CD14-positive monocyte (primary cell): ENCODE data around the gene CDK16. TPM values are rescaled to one million over a fixed set of nuclear protein-coding genes. Genes with fewer than 3 reads are reported as not detected.

Experiments
- DNase-seq, 3 donors: peaks; one replicate each; pipeline ENCODE4 v3.0.0-alpha.2; 2011 to 2022
- H2AFZ ChIP-seq: 2 replicates; pipeline ENCODE4 v1.6.0; 2012; ENCODE audit warnings: mild to moderate bottlenecking, low read depth, low read length, inconsistent platforms; ENCODE audit not compliant: insufficient read depth, poor library complexity, severe bottlenecking
- H3K27ac ChIP-seq, 2 donors: 1 replicate in 1 of 2; 2 replicates in 1 of 2; pipeline ENCODE4 v1.5.1; 2012 to 2013; ENCODE audit warnings: low read length in 2 of 2, control low read depth in 1 of 2, inconsistent platforms in 1 of 2, low read depth in 1 of 2, mild to moderate bottlenecking in 1 of 2
- H3K27me3 ChIP-seq, 2 donors: one replicate each; pipeline versions ENCODE4 v1.6.0 to v1.6.1; 2011 to 2013; ENCODE audit warnings: low read length in 2 of 2; ENCODE audit not compliant: control insufficient read depth in 2 of 2, insufficient read depth in 2 of 2
- H3K36me3 ChIP-seq, 2 donors: replicated peaks in 1 of 2; 1 replicate in 1 of 2; 2 replicates in 1 of 2; pipeline versions ENCODE4 v1.5.1 to v1.6.1; 2012 to 2013; ENCODE audit warnings: low read length in 2 of 2, control low read depth in 1 of 2, inconsistent platforms in 1 of 2, mild to moderate bottlenecking in 1 of 2; ENCODE audit not compliant: insufficient read depth in 2 of 2, control insufficient read depth in 1 of 2
- H3K4me1 ChIP-seq, 2 donors: 1 replicate in 1 of 2; 2 replicates in 1 of 2; pipeline versions ENCODE4 v1.5.1 to v1.6.1; 2012 to 2013; ENCODE audit warnings: low read length in 2 of 2, control low read depth in 1 of 2, inconsistent platforms in 1 of 2, mild to moderate bottlenecking in 1 of 2, moderate library complexity in 1 of 2; ENCODE audit not compliant: insufficient read depth in 2 of 2, control insufficient read depth in 1 of 2
- H3K4me2 ChIP-seq: replicated peaks from 2 replicates; pipeline ENCODE3; 2012; ENCODE audit warnings: low read length, moderate library complexity, mild to moderate bottlenecking; ENCODE audit not compliant: poor library complexity, severe bottlenecking; ENCODE audit errors: extremely low read depth
- H3K4me3 ChIP-seq, 3 experiments: fragments of 200-600 bp in 1 of 3; sonication (generic) in 1 of 3; replicated peaks in 1 of 3; 1 replicate in 2 of 3; 2 replicates in 1 of 3; pipeline ENCODE4 v1.5.1; 2011 to 2013; ENCODE audit warnings: low read length in 3 of 3, mild to moderate bottlenecking in 3 of 3, control low read depth in 2 of 3, low read depth in 2 of 3, inconsistent platforms in 1 of 3, moderate library complexity in 1 of 3
- H3K79me2 ChIP-seq: 2 replicates; pipeline ENCODE4 v1.6.0; 2012; ENCODE audit warnings: mild to moderate bottlenecking, control low read depth, inconsistent platforms, low read length, moderate library complexity; ENCODE audit not compliant: insufficient read depth
- H3K9ac ChIP-seq: 2 replicates; pipeline ENCODE4 v1.6.0; 2017; ENCODE audit warnings: low read length, mild to moderate bottlenecking; ENCODE audit not compliant: insufficient read depth, poor library complexity, severe bottlenecking
- H3K9me3 ChIP-seq, 2 donors: replicated peaks in 1 of 2; 1 replicate in 1 of 2; 2 replicates in 1 of 2; pipeline versions ENCODE4 v1.5.1 to v1.6.1; 2012 to 2013; ENCODE audit warnings: low read length in 2 of 2, control low read depth in 1 of 2; ENCODE audit not compliant: control insufficient read depth in 1 of 2, insufficient read depth in 1 of 2
- H4K20me1 ChIP-seq: 2 replicates; pipeline ENCODE4 v1.6.0; 2012; ENCODE audit warnings: mild to moderate bottlenecking, low read length, control low read depth, moderate library complexity; ENCODE audit not compliant: insufficient read depth
- H3K27ac Mint-ChIP-seq, 7 donors: one replicate each; pipeline ENCODE4 v1.8.0; 2020; ENCODE audit warnings: mild to moderate bottlenecking in 7 of 7, mixed read lengths in 7 of 7, moderate library complexity in 6 of 7, inconsistent platforms in 2 of 7
- H3K27me3 Mint-ChIP-seq, 3 donors: one replicate each; pipeline ENCODE4 v1.8.0; 2021 to 2022; ENCODE audit warnings: low read depth in 3 of 3, mild to moderate bottlenecking in 3 of 3, mixed read lengths in 3 of 3, moderate library complexity in 3 of 3, inconsistent platforms in 1 of 3
- H3K36me3 Mint-ChIP-seq, 2 donors: one replicate each; pipeline ENCODE4 v1.8.0; 2020; ENCODE audit warnings: mixed read lengths in 2 of 2, inconsistent platforms in 1 of 2, mild to moderate bottlenecking in 1 of 2
- H3K4me1 Mint-ChIP-seq: one replicate; pipeline ENCODE4 v1.8.0; 2020; ENCODE audit warnings: mild to moderate bottlenecking, mixed read lengths
- H3K4me3 Mint-ChIP-seq, 2 donors: one replicate each; pipeline ENCODE4 v1.8.0; 2020; ENCODE audit warnings: mild to moderate bottlenecking in 2 of 2, mixed read lengths in 2 of 2, moderate library complexity in 1 of 2
- H3K9me3 Mint-ChIP-seq, 7 donors: one replicate each; pipeline ENCODE4 v1.8.0; 2020 to 2022; ENCODE audit warnings: mixed read lengths in 7 of 7, mild to moderate bottlenecking in 6 of 7, moderate library complexity in 6 of 7, inconsistent platforms in 2 of 7
- WGBS: methylation state at CpG from one replicate; pipeline ENCODE4 v1.1.5; 2013; ENCODE audit warnings: missing lambda C conversion rate; ENCODE audit not compliant: insufficient coverage; 5-methylcytosine and 5-hydroxymethylcytosine counted together
- intact Hi-C, 2 donors: fragments of 100-400 bp; cut with micrococcal nuclease; formaldehyde crosslinking; loops; one replicate each; pipeline versions ENCODE4 v1.15.0 to v1.15.1; 2023
- polyA plus RNA-seq, 3 donors: library from polyadenylated mRNA; depleted of rRNA in 1 of 3; unstranded in 2 of 3; stranded (reverse) in 1 of 3; fragments of 300-500 nt in 2 of 3; fragments of >200 nt in 1 of 3; fragmentation: Illumina TruSeq in 2 of 3; gene quantifications; 1 replicate in 2 of 3; 2 replicates in 1 of 3; pipeline ENCODE4 v1.2.3, GENCODE V29; 2012 to 2021
- TF ChIP-seq, protein P1 (sequence below): fragments of 200-600 bp; IDR thresholded peaks from one replicate; pipeline ENCODE4 v1.8.0; 2022; ENCODE audit warnings: antibody characterized with exemption, mild to moderate bottlenecking

CDK16 gene
- polyA plus RNA-seq, 3 donors, result 7.3 to 97.4 (median 14.1) TPM

GRCh38 chrX:47216393-47216925 lies 2.0 kb upstream of the CDK16 start:
- Mint-ChIP-seq H3K4me1 (peaks cover 38% of the 10 kb centered on the region), H3K9me3 (peaks cover 0 to 13% (median 0%) of the 10 kb centered on the region in 7 donors)
- intact Hi-C loops, result no loop called here

GRCh38 chrX:47217121-47217851 lies 1.2 kb upstream of the CDK16 start:
- 35% methylated on average over 2 of the region's 22 CpGs for WGBS
- TF ChIP-seq, protein P1, sequence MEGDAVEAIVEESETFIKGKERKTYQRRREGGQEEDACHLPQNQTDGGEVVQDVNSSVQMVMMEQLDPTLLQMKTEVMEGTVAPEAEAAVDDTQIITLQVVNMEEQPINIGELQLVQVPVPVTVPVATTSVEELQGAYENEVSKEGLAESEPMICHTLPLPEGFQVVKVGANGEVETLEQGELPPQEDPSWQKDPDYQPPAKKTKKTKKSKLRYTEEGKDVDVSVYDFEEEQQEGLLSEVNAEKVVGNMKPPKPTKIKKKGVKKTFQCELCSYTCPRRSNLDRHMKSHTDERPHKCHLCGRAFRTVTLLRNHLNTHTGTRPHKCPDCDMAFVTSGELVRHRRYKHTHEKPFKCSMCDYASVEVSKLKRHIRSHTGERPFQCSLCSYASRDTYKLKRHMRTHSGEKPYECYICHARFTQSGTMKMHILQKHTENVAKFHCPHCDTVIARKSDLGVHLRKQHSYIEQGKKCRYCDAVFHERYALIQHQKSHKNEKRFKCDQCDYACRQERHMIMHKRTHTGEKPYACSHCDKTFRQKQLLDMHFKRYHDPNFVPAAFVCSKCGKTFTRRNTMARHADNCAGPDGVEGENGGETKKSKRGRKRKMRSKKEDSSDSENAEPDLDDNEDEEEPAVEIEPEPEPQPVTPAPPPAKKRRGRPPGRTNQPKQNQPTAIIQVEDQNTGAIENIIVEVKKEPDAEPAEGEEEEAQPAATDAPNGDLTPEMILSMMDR, result no peak
- H3K36me3 Mint-ChIP-seq, result peaks cover 45 to 53% of the 10 kb centered on the region in 2 donors

More at GRCh38 chrX:47216393-47216925, 2.0 kb upstream of the CDK16 start:
- Histone ChIP-seq H3K9ac (no peak overlapping the region), H3K27ac (peak overlapping the region; percentile 87 to 95), H3K79me2 (peaks cover 29% of the 10 kb centered on the region), H3K36me3 (peaks cover 41 to 53% of the 10 kb centered on the region in 2 donors), H3K4me2 (no peak overlapping the region), H3K9me3 (no peaks in the 10 kb centered on the region), H2AFZ (no peak overlapping the region), H3K4me3 (no peak overlapping the region), H4K20me1 (peaks cover 62% of the 10 kb centered on the region), H3K27me3 (no peaks in the 10 kb centered on the region), H3K4me1 (peaks cover 26 to 34% of the 10 kb centered on the region in 2 donors)
- WGBS, result 90% methylated on average over 3 of the region's 8 CpGs
- Mint-ChIP-seq H3K27ac (peak overlapping the region; percentile 77 to 99 (median 98)), H3K36me3 (peaks cover 53 to 56% of the 10 kb centered on the region in 2 donors), H3K4me3 (no peak overlapping the region), H3K27me3 (peaks cover 0 to 17% (median 0%) of the 10 kb centered on the region in 3 donors)
- TF ChIP-seq, protein P1, result no peak
- DNase-seq, result no peak

More at GRCh38 chrX:47217121-47217851, 1.2 kb upstream of the CDK16 start:
- peaks cover 45% of the 10 kb centered on the region for H3K4me1 Mint-ChIP-seq
- Histone ChIP-seq H3K4me2 (peak overlapping the region; percentile 88), H3K4me1 (peaks cover 28 to 39% of the 10 kb centered on the region in 2 donors), H2AFZ (peak overlapping the region; percentile 18), H4K20me1 (peaks cover 62% of the 10 kb centered on the region), H3K9me3 (no peaks in the 10 kb centered on the region), H3K36me3 (peaks cover 33 to 50% of the 10 kb centered on the region in 2 donors), H3K27ac (peak overlapping the region; percentile 87 to 95), H3K9ac (peak overlapping the region; percentile 69), H3K27me3 (no peaks in the 10 kb centered on the region), H3K79me2 (peaks cover 37% of the 10 kb centered on the region), H3K4me3 (peak overlapping the region; percentile 27 to 88 (median 34))
- intact Hi-C loops, result no loop called here
- H3K27me3 Mint-ChIP-seq, result peaks cover 0 to 16% (median 0%) of the 10 kb centered on the region in 3 donors
- DNase-seq, result peak; percentile 44 to 69 (median 57)
- peak overlapping the region; percentile 95 to 99 (median 98) for H3K27ac Mint-ChIP-seq
- H3K4me3 Mint-ChIP-seq, result peak overlapping the region; percentile 80 to 91
- H3K9me3 Mint-ChIP-seq, result peaks cover 0 to 16% (median 0%) of the 10 kb centered on the region in 7 donors
